NCI-H748 (cell line): ENCODE results near the gene SCAF4.
"Not testable (repeated sequence)": the region's sequence is repeated elsewhere in the genome, so short reads cannot be mapped to it uniquely, and the experiment has no call there.

ENCODE experiments used
- DNase-seq: peaks from one replicate; lab custom pipeline; 2025; ENCODE audit not compliant: unreplicated experiment; lab: John Stamatoyannopoulos, UW

Gene SCAF4

DNA sequence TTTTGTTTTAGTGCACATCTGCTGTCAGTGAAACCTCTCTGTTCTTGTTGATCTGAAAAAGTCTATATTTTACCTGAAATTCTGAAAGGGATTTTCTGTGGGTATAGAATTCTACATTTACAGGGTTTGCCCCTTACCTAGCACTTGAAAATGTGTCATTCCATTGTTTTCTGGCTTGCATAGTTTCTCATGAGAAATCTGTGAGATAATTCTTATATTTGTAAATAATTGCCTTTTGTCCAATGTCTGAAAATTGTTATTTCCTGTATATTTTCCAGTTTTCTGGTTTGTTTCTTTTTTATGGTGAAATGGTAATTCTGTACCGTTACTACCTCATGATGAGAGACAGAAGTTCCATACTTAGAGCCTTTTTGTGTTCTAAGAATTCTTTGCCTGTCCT, 11.8 kb upstream of the SCAF4 start:
- DNase-seq, result no peak

DNA sequence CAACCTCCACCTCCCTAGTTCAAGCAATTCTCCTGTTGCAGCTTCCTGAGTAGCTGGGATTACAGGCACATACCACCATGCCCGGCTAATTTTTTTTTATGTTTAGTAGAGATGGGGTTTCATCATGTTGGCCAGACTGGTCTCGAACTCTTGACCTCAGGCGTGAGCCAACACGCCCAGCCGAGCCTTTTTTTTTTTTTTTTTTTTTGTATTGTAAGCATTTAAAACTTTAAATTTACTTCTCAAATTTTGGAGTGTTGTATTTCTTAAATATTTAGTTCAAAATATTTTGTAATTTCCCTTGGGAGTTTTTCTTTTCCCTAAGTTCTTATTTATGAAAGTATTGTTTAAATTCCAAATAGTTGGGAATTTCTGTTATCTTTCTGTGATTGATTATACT, 9.2 kb upstream of the SCAF4 start:
- no peak for DNase-seq

DNA sequence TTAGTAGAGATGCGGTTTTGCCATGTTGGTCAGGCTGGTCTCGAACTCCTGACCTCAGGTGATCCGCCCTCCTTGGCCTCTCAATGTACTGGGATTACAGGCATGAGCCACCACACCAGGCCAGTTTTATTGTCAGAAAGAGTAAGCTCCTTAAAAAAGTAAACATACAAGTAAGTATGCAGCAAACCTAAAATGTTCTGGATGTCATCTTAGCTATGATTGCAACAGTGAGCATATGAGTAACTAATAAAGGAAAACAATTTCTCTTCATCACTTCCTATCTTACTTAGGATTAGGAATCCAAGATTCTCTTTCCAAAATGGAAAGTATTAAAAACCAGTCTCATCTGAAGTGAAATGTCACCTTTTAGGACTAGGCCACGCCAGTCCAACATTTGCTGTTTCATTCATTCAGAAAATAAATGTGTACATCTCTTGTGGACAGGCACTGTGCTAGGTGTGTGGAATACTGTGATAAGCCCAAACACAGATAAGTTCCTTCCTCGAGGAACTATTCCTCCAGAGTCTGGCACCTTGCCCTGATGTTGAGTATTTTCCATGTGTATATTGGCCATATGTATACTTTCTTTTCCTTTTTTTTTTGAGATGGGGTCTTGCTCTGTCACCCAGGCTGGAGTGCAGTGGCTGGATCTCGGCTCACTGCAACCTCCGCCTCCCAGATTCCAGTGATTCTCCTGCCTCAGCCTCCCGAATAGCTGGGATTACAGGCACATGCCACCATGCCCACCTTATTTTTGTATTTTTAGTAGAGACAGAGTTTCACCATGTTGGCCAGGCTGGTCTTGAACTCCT, 5.9 kb upstream of the SCAF4 start:
- not testable (repeated sequence) for DNase-seq

DNA sequence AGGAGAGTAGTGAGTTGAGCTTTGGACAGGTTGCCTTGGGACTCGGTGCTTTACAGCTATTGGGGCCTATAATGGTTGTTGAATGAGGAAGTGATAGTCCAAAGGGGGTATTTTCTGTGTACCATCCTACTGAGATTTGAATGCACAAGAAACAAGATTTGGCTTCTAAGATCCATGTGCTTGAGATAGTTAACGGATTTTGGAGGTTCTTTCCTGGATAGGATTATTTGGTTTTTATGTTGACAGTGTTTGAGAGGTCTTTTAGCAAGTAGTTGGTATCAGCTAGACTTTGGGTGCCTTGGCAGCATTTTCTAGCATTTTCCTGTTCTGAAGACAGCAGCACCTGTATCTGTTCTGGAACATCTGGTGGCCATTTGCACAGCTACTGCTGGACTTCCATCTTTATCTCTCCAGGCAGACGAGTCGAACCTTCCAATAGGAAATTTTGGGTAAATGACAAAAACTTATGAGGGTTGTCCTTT, 3.6 kb upstream of the SCAF4 start:
- no peak for DNase-seq

DNA sequence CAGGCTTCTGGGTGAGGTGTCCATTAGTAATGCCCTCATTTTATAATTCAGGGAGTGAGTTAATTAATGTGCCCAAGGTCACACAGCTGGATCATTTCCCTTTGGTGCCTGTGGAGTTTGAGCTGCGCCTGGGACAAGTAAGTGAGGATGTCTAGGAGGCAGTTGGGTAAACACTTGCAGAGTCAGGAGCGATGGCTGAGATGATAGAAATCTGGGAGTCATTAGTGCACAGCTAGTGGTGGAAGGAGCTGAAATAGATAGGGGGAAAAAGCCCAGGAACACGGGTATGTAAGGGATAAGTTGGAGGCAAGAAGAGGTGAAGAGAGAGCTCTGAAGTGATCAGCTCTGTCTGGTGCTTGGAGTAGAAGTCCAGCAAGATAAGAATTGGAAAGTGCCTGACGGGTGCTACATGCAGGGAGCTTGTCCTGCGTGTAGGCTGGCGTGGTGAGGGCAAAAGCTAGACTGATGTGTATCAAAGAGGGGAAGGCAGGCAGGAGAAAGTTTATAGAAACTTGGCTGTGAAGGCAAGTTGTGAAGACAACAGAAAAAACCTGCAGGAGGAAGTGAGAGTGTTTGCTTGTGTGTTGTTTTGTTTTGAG, 1.7 kb upstream of the SCAF4 start:
- no peak for DNase-seq

DNA sequence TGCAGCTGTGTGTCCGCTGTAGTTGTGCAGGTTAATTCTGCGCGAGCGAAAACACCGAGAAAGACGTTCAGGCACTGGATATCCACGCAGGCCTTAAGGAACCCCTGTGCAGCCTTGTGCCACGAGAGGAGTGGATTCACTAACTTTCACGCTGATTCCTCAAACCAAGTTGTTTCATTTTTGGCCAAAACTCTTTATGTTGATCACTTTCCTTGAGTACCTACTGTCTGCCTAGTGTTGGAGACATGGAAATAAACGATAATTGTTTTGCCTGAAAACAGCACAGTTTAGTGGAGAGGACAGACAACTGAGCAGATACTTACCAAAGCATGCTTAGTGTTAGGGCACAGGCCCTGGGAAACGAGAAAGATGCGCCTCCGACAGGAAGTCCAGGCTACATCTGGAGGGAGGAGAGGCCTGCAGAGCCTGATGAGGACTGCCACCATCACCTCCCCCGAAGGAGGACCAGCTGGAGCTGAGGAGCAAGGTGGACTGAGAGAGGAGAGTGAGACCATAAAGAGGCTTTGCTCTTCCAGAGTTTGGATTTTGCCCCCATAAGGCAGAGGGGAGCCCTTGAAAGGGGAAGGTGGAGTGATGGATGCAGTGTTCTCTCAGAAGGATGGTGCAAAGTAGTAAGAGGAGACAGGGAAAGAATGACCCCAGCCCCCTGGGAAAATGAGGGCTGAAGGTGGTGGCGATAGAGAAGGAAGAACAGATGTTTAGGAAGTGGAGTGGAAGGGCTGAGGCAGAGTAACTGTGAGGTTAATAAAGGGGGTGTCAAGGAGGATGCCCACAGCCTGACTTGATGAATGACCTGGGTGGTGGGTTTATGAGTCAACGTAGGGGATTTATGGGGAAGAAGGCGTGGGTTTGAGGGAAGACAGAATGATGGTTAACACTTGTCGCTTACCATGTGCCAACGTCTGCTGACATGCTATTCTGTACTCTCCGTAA, 956 bp upstream of the SCAF4 start:
- peak; percentile 42 for DNase-seq

DNA sequence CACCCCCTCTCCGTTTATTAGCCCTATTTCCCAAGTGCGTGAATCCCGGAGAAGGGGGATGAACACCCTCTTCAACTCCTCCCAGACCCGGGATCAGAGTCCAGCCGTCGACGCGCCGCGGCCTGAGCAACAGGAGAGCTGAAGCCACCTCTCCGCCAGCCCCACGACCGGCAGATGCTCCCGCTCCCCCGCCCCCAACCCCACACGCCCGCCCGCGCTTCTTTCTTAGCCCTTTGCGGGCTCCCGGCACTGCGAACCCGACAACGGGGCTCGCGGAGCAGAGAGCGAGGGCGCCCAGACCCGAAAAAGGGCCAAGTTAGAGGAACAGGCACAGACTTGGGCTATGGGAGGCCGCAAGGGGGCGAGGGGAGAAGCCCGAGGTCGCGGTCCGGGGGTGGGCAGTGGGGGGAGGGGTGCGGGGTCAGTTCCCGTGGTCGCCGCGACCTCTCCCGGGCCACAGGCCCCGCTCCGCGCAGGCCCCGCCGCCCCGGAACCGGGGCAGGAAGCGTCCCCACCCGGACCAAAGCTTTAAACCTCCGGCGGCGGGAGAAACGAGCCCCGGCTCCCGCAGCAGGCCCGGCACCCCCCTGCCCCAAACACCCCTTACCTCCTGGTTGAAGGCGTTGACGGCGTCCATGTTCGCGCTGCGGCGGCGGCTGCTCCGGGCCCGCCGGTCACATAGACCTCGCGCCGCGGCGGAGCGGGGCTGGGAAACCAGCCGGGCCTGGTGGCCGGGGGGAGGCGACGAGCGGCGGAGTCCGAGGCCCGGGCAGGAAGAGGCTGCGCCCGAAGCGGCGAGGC, 662 bp downstream of the SCAF4 start:
- peak; percentile 48 for DNase-seq

DNA sequence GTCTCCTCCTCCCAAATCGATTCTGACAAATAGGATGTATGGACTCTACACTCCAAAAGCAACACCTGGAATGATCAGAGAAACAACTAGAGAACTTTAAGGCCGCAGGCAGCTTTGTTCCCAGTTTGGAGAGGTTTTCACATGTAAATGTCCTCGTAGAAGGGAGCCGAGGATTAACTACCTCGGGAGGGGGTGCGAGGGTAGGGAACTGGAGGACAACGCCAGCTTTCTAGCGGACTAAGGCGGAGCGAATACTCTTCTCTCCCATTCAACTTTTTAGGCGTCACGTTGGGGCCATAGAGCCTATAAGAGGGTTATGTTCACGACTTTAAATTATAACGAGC, 1.2 kb downstream of the SCAF4 start:
- peak; percentile 48 for DNase-seq

DNA sequence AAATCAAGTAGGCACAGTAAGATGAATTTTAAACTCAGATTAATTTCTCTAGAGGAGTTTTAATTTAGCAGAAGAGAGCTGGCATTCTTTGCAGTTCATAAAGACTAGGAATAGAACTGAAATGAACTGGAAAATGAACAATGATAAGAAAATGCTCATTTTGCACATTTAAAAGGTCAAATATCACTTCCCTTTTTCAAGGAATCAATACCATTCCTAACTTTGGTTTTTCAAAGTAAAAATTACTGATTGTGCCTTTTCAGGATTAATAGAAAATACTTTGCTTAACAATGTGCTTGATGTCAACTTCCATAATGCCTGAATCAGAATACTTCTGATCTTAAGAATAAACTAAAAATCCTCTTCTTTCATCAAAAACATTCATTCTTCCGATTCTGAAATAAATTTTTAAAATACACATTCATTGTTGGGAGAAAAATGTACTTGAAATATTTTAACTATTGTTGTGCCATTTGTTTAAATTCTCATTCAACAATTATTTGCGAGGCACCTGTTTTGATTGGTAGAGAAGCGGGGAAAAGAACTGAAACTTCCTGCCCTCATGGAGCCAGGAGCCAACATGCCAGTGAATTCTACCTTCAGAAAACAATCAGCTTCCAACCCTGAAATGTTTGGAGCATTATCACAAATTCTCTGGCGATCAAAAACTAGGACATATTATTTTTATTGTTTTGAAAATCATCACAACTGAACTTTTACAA, 2.1 kb downstream of the SCAF4 start:
- no peak for DNase-seq

DNA sequence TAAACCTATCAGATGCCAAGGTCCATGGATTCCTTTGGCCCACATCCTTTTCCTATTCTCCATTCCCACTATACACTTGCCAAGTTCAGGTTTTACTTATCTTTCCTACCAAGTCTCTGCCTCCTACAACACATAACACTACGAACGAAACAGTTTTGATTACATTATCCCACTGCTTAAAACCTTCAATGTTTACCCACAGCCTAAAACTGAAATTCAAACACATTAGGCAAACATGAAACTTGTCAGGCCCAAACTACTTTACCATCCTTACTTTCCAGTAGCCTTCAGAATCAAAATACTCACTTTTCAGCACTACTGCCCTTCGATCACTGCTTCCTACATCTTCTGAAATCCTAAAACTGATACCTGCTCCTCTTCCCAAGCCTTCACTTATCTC, 3.0 kb downstream of the SCAF4 start:
- DNase-seq, result no peak

DNA sequence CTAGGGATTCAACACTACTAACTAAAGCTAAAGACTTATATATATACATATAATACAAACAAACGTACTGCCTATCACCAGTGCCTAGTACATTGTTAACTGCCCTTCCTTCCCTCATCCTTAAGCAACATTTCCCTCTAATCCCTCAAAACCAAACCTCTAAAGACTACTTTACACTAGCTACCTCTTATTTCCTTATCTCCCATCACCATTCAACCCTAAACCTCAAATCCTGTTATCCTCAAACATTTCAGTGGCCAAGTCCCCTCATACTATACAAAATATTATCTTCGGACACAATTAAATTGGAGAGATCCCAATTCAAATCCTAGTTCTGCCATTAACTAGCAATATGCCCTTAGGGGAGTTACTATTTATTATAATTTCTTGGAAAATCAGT, 3.7 kb downstream of the SCAF4 start:
- DNase-seq, result no peak

DNA sequence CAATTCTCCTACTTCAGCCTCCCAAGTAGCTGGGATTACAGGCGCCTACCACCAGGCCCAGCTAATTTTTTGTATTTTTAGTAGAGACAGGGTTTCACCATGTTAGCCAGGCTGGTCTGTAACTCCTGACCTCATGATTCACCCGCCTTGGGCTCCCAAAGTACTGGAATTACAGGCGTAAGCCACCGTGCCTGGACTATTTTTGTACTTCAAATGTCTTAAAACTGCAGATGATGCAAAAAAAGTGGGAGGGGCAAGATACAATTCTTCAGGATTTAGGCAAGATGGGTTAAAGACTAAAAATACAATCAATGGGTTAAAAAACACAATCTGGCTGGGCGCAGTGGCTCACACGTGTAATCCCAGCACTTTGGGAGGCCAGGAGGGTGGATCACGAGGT, 4.7 kb downstream of the SCAF4 start:
- DNase-seq, result no peak

DNA sequence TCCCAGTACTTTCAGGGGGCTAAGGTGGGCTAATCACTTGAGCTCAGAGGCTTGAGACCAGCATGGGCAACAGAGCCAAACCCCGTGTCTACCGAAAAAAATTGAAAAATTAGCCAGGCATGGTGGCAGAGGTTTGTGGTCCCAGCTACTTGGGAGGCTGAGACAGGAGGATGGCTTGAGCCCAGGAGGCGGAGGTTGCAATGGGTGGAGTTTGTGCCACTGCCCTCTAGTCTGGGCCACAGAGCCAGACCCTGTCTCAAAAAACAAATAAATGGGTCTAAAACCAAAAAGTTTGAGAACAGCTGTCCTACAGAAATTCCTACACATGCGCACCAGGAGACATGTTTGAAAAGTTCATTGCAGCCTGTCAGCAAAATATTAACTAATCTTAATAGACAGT, 5.5 kb downstream of the SCAF4 start:
- no peak for DNase-seq

DNA sequence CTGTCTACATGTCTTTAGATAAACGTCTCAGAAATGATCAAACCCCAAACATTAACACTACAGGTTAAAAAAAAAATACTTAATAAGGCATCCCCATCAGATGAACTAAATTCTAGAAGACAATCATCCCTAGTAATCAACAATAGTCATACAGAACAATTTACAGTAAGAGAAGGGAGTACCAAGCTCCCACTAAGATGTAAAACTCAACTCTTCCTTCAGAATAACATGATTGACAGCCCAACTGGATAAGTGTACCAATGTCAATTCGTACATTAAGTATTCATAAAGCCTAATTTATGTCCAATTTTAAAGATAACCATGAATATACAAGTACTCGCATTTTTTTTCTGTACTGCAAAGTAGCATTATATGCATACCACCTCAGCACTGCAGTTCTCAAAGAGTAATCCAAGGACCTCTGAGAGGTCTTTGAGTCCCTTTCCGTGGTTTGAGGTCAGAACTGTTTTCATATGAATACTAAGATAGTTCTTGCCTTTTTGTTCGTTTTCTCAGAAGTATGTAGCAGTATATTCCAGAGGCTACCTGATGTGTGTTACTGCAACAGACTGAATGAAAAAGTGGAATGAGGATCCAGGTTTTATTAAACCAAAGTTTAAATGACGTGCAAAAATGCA, 6.6 kb downstream of the SCAF4 start:
- no peak for DNase-seq

DNA sequence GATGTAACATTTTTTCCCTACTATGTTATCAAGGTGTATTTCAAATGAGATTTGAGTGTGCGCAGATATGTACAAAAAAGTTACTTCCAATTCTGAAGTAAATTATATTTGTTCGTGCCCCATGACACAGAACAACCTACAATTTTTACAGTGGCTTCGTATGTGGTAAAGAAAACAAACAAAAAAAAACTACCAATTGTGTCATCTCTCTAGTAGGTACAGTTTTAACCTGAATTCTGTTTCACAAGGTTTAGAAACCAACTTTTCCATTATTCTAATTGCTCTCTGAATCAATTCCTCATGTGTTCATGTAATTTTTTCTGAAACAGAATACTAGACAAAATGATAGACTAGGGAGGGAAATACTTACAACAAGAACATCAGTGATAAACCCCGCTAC, 7.4 kb downstream of the SCAF4 start:
- DNase-seq, result no peak

DNA sequence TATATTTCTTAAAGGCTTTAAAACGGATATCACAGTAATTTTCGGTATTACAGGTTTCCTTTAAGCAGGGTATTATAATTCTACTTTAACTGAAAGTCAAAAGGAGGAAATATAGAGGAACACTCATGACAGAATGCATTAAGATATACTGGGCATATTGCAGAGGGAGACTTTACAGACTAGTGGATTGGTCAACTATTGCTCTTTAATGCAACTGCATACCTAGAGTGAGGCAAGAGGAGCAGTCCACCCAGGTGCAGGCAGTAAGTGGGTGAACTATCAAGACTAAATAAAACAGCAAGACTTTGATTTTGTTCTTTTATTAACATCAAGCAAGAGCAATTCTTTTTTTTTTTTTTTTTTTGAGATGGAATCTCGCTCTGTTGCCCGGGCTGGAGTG, 10.5 kb downstream of the SCAF4 start:
- DNase-seq, result no peak

DNA sequence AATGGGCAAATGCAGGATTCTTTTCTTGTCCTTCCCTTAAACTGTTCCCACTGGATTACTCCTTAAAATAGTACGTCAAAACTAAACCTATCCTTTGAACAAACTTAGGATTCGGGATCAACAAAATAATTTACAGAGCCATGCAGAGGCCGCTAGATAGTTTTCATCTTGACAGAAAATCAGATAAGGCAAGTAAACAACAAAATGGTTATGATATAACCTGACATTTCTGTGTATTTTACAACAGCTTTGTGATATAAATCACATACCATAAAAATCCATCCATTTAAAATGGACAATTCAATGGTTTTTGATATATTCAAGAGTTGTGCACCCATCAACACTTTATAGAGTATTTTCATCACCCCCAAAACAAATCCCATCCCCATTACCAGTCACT, 11.2 kb downstream of the SCAF4 start:
- no peak for DNase-seq

DNA sequence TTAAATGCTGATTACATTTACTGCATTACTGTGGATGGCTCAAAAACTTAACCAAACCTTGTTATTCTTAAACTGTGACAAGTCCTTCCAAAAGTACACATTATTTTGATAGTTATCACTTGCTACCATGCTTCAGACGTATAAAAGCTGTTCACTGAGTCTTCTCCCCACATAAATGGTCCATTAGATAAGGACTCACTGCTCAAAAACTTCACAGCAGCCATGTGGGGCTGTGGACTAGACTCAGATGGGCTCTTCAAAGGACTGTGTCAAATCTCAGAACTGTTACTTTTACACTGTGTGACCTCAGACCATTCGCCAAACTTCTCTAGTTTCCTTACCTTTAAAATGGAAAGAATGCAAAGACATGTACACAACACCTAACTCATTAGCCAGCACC, 11.6 kb downstream of the SCAF4 start:
- DNase-seq, result no peak

DNA sequence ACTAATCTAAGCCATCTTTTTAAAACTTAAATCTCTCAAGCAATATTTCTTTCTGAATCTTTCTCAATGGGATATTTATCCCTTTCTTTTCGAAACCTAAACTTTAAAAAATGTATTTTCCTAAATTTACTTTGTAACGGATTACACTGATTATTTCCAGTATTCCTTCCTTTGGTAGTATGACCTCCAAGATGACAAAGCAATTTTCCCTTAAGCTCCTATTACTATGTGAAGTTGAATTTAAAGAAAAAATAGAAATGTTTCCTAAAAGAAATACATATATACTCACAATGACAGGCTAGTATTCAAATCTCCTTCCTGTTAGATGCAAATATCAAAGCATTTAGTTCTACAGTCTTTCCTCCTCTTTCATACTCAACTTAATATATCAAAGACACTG, 15.8 kb downstream of the SCAF4 start:
- DNase-seq, result no peak
